Liver (tissue), 9 donors: Measurements from ENCODE around the gene DUOXA1. TPM values are rescaled to one million over a fixed set of nuclear protein-coding genes. Genes with fewer than 3 reads are reported as not detected.

Source experiments
- DNase-seq: peaks from one replicate; pipeline ENCODE4 v3.0.0-alpha.2; 2017; ENCODE audit warnings: low spot score
- H3K27ac ChIP-seq, 2 donors: one replicate each; pipeline ENCODE4 v1.7.0; 2013; ENCODE audit warnings: inconsistent platforms in 2 of 2, low read length in 2 of 2, control low read depth in 1 of 2, low read depth in 1 of 2, mild to moderate bottlenecking in 1 of 2
- H3K27me3 ChIP-seq, 4 donors: one replicate each; pipeline versions ENCODE4 v1.6.1 to v1.7.0; 2013; ENCODE audit warnings: low read length in 3 of 4, inconsistent platforms in 1 of 4, mild to moderate bottlenecking in 1 of 4, moderate library complexity in 1 of 4; ENCODE audit not compliant: control insufficient read depth in 4 of 4, insufficient read depth in 4 of 4
- H3K36me3 ChIP-seq, 4 donors: one replicate each; pipeline versions ENCODE4 v1.6.1 to v1.7.0; 2013; ENCODE audit warnings: low read length in 3 of 4, mild to moderate bottlenecking in 3 of 4, low read depth in 1 of 4, moderate library complexity in 1 of 4; ENCODE audit not compliant: control insufficient read depth in 4 of 4, insufficient read depth in 3 of 4
- H3K4me1 ChIP-seq, 4 donors: one replicate each; pipeline versions ENCODE4 v1.6.1 to v1.7.0; 2013; ENCODE audit warnings: low read length in 3 of 4, mild to moderate bottlenecking in 3 of 4, moderate library complexity in 1 of 4; ENCODE audit not compliant: control insufficient read depth in 4 of 4, insufficient read depth in 4 of 4
- H3K4me3 ChIP-seq, 3 donors: one replicate each; pipeline versions ENCODE4 v1.6.1 to v1.7.0; 2013; ENCODE audit warnings: low read length in 3 of 3, control low read depth in 1 of 3, low read depth in 1 of 3, mild to moderate bottlenecking in 1 of 3
- H3K9ac ChIP-seq, 2 donors: one replicate each; pipeline ENCODE4 v1.7.0; 2013; ENCODE audit warnings: low read length in 2 of 2, mild to moderate bottlenecking in 2 of 2, moderate library complexity in 2 of 2, control low read depth in 1 of 2, low read depth in 1 of 2
- H3K9me3 ChIP-seq, 4 donors: one replicate each; pipeline versions ENCODE4 v1.6.1 to v1.7.0; 2013; ENCODE audit warnings: low read length in 3 of 4; ENCODE audit not compliant: control insufficient read depth in 4 of 4
- EGR1 ChIP-seq, 2 donors: IDR thresholded peaks; 2 replicates each; pipeline ENCODE4 v1.6.1; 2016 to 2018; ENCODE audit warnings: antibody characterized with exemption in 2 of 2, low read depth in 2 of 2
- FOXA2 ChIP-seq: IDR thresholded peaks from 2 replicates; pipeline ENCODE4 v1.6.1; 2016; ENCODE audit warnings: antibody characterized with exemption
- GABPA ChIP-seq, 2 donors: IDR thresholded peaks in 1 of 2; conservative IDR thresholded peaks in 1 of 2; 2 replicates each; pipeline ENCODE4 v1.6.1; 2016; ENCODE audit warnings: antibody characterized with exemption in 2 of 2, mild to moderate bottlenecking in 1 of 2, moderate library complexity in 1 of 2
- HNF4A ChIP-seq, 2 donors: conservative IDR thresholded peaks; 2 replicates each; pipeline ENCODE4 v1.6.1; 2016; ENCODE audit warnings: antibody characterized with exemption in 2 of 2, mild to moderate bottlenecking in 2 of 2
- HNF4G ChIP-seq: IDR thresholded peaks from 2 replicates; pipeline ENCODE4 v1.6.1; 2016; ENCODE audit warnings: antibody characterized with exemption
- NR2F2 ChIP-seq: IDR thresholded peaks from 2 replicates; pipeline ENCODE4 v1.6.1; 2016; ENCODE audit warnings: antibody characterized with exemption
- RXRA ChIP-seq, 2 donors: IDR thresholded peaks; 2 replicates each; pipeline ENCODE4 v1.6.1; 2017 to 2018; ENCODE audit warnings: antibody characterized with exemption in 2 of 2, mild to moderate bottlenecking in 1 of 2
- SP1 ChIP-seq: IDR thresholded peaks from 2 replicates; pipeline ENCODE4 v1.6.1; 2018; ENCODE audit warnings: antibody characterized with exemption, mild to moderate bottlenecking
- TAF1 ChIP-seq: conservative IDR thresholded peaks from 2 replicates; pipeline ENCODE4 v1.6.1; 2016; ENCODE audit warnings: antibody characterized with exemption, mild to moderate bottlenecking
- YY1 ChIP-seq: IDR thresholded peaks from 2 replicates; pipeline ENCODE4 v1.6.1; 2016; ENCODE audit warnings: antibody characterized with exemption, mild to moderate bottlenecking
- WGBS: extraction: QIAGEN DNeasy Blood & Tissue Kit; methylation state at CpG from one replicate; pipeline ENCODE4 v1.1.7; 2013; 5-methylcytosine and 5-hydroxymethylcytosine counted together
- polyA plus RNA-seq, 2 donors: library from polyadenylated mRNA; stranded (reverse) in 1 of 2; unstranded in 1 of 2; fragments of 200-250 nt in 1 of 2; fragments of >200 nt in 1 of 2; fragmentation: Nextera tagmentation in 1 of 2; extraction: Ambion mirVana in 1 of 2; gene quantifications; one replicate each; pipeline versions ENCODE4 v1.2.1 to v1.2.3, GENCODE V29; 2013 to 2015
- total RNA-seq, 2 donors: library from RNA; depleted of rRNA; stranded (reverse); fragments of >200 nt; gene quantifications; one replicate each; pipeline ENCODE4 v1.2.3, GENCODE V29; 2014
- TF ChIP-seq, protein P1 (sequence below): IDR thresholded peaks from 2 replicates; pipeline ENCODE4 v1.6.1; 2016; ENCODE audit warnings: antibody characterized with exemption
- TF ChIP-seq, protein P2 (sequence below): IDR thresholded peaks from 2 replicates; pipeline ENCODE4 v1.6.1; 2016; ENCODE audit warnings: antibody characterized with exemption, mild to moderate bottlenecking
- TF ChIP-seq, protein P3 (sequence below): fragments of 150-350 bp; IDR thresholded peaks from 2 replicates; pipeline ENCODE4 v1.5.1; 2017; ENCODE audit warnings: improper control_type of control experiment, low read depth, low read length; ENCODE audit not compliant: missing input control
- TF ChIP-seq, protein P4 (sequence below): IDR thresholded peaks from 2 replicates; pipeline ENCODE4 v1.6.1; 2016; ENCODE audit warnings: antibody characterized with exemption
- TF ChIP-seq, protein P5 (sequence below): IDR thresholded peaks from 2 replicates; pipeline ENCODE4 v1.6.1; 2016; ENCODE audit warnings: antibody characterized with exemption
- donor health status: healthy.
- donor health status: healthy.
- donor health status: healthy.
- donor health status: healthy.
- donor health status: healthy.

DUOXA1 gene
- total and polyA plus RNA-seq, 4 donors: 0.02 TPM; not detected in 3

DNA sequence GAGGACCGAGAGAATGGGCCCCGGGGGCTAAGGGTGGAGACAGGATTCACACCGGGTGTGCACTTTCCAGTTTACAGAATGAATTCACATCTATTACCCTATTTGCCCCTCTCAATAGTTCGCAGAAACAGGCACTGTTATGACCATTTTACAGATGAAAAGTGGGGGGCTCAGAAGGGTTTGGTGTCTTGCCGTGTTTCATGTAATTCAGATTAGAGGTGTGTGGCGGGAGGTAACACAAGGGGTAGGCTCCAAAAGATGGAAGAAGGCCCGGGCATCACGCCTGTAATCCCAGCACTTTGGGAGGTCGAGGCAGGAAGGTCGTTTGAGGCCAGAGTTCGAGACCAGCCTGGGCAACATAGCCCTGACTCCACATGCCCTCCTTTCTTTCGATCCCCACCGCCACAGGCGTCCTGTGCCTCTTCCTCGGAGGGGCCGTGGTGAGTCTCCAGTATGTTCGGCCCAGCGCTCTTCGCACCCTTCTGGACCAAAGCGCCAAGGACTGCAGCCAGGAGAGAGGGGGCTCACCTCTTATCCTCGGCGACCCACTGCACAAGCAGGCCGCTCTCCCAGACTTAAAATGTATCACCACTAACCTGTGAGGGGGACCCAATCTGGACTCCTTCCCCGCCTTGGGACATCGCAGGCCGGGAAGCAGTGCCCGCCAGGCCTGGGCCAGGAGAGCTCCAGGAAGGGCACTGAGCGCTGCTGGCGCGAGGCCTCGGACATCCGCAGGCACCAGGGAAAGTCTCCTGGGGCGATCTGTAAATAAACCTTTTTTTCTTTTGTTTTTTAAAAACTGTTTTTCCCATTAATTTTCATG lies 12.2 kb downstream of the DUOXA1 start:
- peaks cover 4 to 12% (median 4%) of the 10 kb centered on the region in 4 donors for H3K27me3 ChIP-seq
- TF ChIP-seq YY1 (no peak), NR2F2 (no peak), SP1 (no peak), HNF4A (conservative IDR thresholded peaks at IDR 0.05) (no peak), TAF1 (no peak), RXRA (IDR thresholded peaks at IDR 0.05) (no peak), EGR1 (IDR thresholded peaks at IDR 0.05; ENCODE audit: low read depth in 2 of 2) (no peak), FOXA2 (no peak), GABPA (IDR thresholded peaks at IDR 0.05 in 1 of 2, conservative IDR thresholded peaks at IDR 0.05 in 1 of 2) (no peak), HNF4G (no peak)
- TF ChIP-seq, protein P1, sequence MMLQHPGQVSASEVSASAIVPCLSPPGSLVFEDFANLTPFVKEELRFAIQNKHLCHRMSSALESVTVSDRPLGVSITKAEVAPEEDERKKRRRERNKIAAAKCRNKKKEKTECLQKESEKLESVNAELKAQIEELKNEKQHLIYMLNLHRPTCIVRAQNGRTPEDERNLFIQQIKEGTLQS: no peak
- TF ChIP-seq, protein P2, sequence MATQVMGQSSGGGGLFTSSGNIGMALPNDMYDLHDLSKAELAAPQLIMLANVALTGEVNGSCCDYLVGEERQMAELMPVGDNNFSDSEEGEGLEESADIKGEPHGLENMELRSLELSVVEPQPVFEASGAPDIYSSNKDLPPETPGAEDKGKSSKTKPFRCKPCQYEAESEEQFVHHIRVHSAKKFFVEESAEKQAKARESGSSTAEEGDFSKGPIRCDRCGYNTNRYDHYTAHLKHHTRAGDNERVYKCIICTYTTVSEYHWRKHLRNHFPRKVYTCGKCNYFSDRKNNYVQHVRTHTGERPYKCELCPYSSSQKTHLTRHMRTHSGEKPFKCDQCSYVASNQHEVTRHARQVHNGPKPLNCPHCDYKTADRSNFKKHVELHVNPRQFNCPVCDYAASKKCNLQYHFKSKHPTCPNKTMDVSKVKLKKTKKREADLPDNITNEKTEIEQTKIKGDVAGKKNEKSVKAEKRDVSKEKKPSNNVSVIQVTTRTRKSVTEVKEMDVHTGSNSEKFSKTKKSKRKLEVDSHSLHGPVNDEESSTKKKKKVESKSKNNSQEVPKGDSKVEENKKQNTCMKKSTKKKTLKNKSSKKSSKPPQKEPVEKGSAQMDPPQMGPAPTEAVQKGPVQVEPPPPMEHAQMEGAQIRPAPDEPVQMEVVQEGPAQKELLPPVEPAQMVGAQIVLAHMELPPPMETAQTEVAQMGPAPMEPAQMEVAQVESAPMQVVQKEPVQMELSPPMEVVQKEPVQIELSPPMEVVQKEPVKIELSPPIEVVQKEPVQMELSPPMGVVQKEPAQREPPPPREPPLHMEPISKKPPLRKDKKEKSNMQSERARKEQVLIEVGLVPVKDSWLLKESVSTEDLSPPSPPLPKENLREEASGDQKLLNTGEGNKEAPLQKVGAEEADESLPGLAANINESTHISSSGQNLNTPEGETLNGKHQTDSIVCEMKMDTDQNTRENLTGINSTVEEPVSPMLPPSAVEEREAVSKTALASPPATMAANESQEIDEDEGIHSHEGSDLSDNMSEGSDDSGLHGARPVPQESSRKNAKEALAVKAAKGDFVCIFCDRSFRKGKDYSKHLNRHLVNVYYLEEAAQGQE: no peak
- TF ChIP-seq, protein P3, sequence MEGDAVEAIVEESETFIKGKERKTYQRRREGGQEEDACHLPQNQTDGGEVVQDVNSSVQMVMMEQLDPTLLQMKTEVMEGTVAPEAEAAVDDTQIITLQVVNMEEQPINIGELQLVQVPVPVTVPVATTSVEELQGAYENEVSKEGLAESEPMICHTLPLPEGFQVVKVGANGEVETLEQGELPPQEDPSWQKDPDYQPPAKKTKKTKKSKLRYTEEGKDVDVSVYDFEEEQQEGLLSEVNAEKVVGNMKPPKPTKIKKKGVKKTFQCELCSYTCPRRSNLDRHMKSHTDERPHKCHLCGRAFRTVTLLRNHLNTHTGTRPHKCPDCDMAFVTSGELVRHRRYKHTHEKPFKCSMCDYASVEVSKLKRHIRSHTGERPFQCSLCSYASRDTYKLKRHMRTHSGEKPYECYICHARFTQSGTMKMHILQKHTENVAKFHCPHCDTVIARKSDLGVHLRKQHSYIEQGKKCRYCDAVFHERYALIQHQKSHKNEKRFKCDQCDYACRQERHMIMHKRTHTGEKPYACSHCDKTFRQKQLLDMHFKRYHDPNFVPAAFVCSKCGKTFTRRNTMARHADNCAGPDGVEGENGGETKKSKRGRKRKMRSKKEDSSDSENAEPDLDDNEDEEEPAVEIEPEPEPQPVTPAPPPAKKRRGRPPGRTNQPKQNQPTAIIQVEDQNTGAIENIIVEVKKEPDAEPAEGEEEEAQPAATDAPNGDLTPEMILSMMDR: no peak
- TF ChIP-seq, protein P4, sequence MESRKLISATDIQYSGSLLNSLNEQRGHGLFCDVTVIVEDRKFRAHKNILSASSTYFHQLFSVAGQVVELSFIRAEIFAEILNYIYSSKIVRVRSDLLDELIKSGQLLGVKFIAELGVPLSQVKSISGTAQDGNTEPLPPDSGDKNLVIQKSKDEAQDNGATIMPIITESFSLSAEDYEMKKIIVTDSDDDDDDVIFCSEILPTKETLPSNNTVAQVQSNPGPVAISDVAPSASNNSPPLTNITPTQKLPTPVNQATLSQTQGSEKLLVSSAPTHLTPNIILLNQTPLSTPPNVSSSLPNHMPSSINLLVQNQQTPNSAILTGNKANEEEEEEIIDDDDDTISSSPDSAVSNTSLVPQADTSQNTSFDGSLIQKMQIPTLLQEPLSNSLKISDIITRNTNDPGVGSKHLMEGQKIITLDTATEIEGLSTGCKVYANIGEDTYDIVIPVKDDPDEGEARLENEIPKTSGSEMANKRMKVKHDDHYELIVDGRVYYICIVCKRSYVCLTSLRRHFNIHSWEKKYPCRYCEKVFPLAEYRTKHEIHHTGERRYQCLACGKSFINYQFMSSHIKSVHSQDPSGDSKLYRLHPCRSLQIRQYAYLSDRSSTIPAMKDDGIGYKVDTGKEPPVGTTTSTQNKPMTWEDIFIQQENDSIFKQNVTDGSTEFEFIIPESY: no peak
- TF ChIP-seq, protein P5, sequence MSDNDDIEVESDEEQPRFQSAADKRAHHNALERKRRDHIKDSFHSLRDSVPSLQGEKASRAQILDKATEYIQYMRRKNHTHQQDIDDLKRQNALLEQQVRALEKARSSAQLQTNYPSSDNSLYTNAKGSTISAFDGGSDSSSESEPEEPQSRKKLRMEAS: no peak
- 39% methylated on average over 33 of the region's 33 CpGs for WGBS
- no peaks in the 10 kb centered on the region for H3K9me3 ChIP-seq
- H3K36me3 ChIP-seq: no peaks in the 10 kb centered on the region
- no peak overlapping the region for H3K27ac ChIP-seq
- DNase-seq: no peak
- no peak overlapping the region for H3K4me3 ChIP-seq
- no peak overlapping the region for H3K9ac ChIP-seq
- peaks cover 12 to 38% (median 24%) of the 10 kb centered on the region in 4 donors for H3K4me1 ChIP-seq
